K562 (cell line): ENCODE data around the gene TPCN1. TPM values are rescaled to one million over a fixed set of nuclear protein-coding genes. Genes with fewer than 3 reads are reported as not detected.

ENCODE experiments used
- ATAC-seq: fragments of 200-7000 bp; cut with Tn5 transposase; 3 replicates; pipeline ENCODE4 v1.9.1; 2020; ENCODE audit warnings: moderate library complexity
- BruUV-seq: library from RNA; stranded (reverse); fragments of 400-500 nt; replicated peaks from 2 replicates; lab custom pipeline; 2021; lab: Mats Ljungman, UMichigan
- CTCF ChIA-PET: fragments of 300-600 bp; formaldehyde crosslinking; extraction: SDS; loops from one replicate; lab custom pipeline; 2021; ENCODE audit warnings: low intra/inter-chr PET ratio; lab: Yijun Ruan, JAX
- POLR2A ChIA-PET: fragments of 300-600, 350-650 bp; sonication (Branson Sonifier 250); formaldehyde crosslinking; extraction: SDS; loops from one replicate; lab custom pipeline; 2021; ENCODE audit warnings: antibody characterized with exemption, inconsistent platforms; lab: Yijun Ruan, JAX
- DNase-seq, 4 experiments: peaks; one replicate each; pipeline versions ENCODE4 v3.0.0 to v3.0.0-alpha.2; 2011 to 2018; ENCODE audit warnings: low spot score in 3 of 4, mixed read lengths in 3 of 4; ENCODE audit errors: extremely low read depth in 1 of 4
- FAIRE-seq: peaks from 2 replicates; lab custom pipeline; 2011; peaks lifted over from hg19 to GRCh38; lab: Jason Lieb, UNC
- H2AFZ ChIP-seq: 2 replicates; pipeline ENCODE4 v1.6.0; 2011; ENCODE audit warnings: low read depth, low read length, control low read depth, inconsistent platforms
- H3K27ac ChIP-seq: fragments of 200-600 bp; 3 replicates; pipeline ENCODE4 v1.8.0; 2011; ENCODE audit warnings: low read depth, mild to moderate bottlenecking, control low read depth, inconsistent platforms, low read length, moderate library complexity, mixed read lengths; ENCODE audit errors: extremely low read depth
- H3K27me3 ChIP-seq, 2 experiments: fragments of 300-600 bp in 1 of 2; 2 replicates in 1 of 2; 3 replicates in 1 of 2; pipeline versions ENCODE4 v1.6.0 to v1.8.0; 2011; ENCODE audit warnings: inconsistent platforms in 2 of 2, low read length in 2 of 2, mild to moderate bottlenecking in 1 of 2, mixed read lengths in 1 of 2, moderate library complexity in 1 of 2; ENCODE audit not compliant: control insufficient read depth in 2 of 2, insufficient read depth in 2 of 2
- H3K36me3 ChIP-seq: fragments of 300-600 bp; 3 replicates; pipeline ENCODE4 v1.8.0; 2011; ENCODE audit warnings: mild to moderate bottlenecking, low read length, inconsistent platforms; ENCODE audit not compliant: control insufficient read depth, insufficient read depth
- H3K4me1 ChIP-seq, 2 experiments: fragments of 200-600 bp in 1 of 2; replicated peaks in 1 of 2; 2 replicates in 1 of 2; 3 replicates in 1 of 2; pipeline versions ENCODE4 v1.5.1 to v1.8.0; 2011; ENCODE audit warnings: inconsistent platforms in 2 of 2, low read length in 2 of 2, mild to moderate bottlenecking in 1 of 2, mixed read lengths in 1 of 2, moderate library complexity in 1 of 2; ENCODE audit not compliant: control insufficient read depth in 2 of 2, insufficient read depth in 2 of 2
- H3K4me2 ChIP-seq: 2 replicates; pipeline ENCODE4 v1.6.1; 2011; ENCODE audit warnings: low read length, control low read depth, inconsistent platforms, mixed read lengths; ENCODE audit not compliant: insufficient read depth
- H3K4me3 ChIP-seq: fragments of 200-600 bp; sonication (generic), shearing (Covaris generic); 2 replicates; pipeline ENCODE4 v1.5.1; 2016; ENCODE audit warnings: control low read depth, inconsistent platforms
- H3K79me2 ChIP-seq: fragments of 200-600 bp; 3 replicates; pipeline ENCODE4 v1.8.0; 2011; ENCODE audit warnings: low read length, inconsistent platforms; ENCODE audit not compliant: control insufficient read depth, insufficient read depth
- H3K9ac ChIP-seq, 2 experiments: 2 replicates each; pipeline versions ENCODE4 v1.6.0 to v1.6.1; 2011; ENCODE audit warnings: low read depth in 2 of 2, low read length in 2 of 2, control low read depth in 1 of 2, inconsistent platforms in 1 of 2, mild to moderate bottlenecking in 1 of 2, mixed read lengths in 1 of 2; ENCODE audit not compliant: insufficient read depth in 1 of 2
- H3K9me1 ChIP-seq: one replicate; pipeline ENCODE4 v1.6.0; 2011; ENCODE audit warnings: inconsistent platforms, mild to moderate bottlenecking, low read length, moderate library complexity; ENCODE audit not compliant: control insufficient read depth, insufficient read depth
- H3K9me3 ChIP-seq: replicated peaks from 2 replicates; pipeline ENCODE4 v1.5.1; 2011; ENCODE audit warnings: low read depth, low read length, inconsistent platforms; ENCODE audit not compliant: control insufficient read depth, insufficient read depth
- H4K20me1 ChIP-seq: replicated peaks from 2 replicates; pipeline ENCODE4 v1.6.1; 2011; ENCODE audit warnings: low read length, inconsistent platforms, mixed read lengths; ENCODE audit not compliant: control insufficient read depth, insufficient read depth
- POLR2AphosphoS2 ChIP-seq: IDR thresholded peaks from 2 replicates; pipeline ENCODE4 v1.6.1; 2012; ENCODE audit warnings: low read length, improper control_type of control experiment
- RREB1 ChIP-seq: fragments of 250-450 bp; sonication (Bioruptor Pico); IDR thresholded peaks from 2 replicates; pipeline ENCODE4 v1.4.0; 2020
- TOE1 ChIP-seq, 2 experiments: fragments of 450-650 bp in 1 of 2; sonication (generic) in 1 of 2; formaldehyde crosslinking in 1 of 2; IDR thresholded peaks; 2 replicates each; pipeline versions ENCODE4 v1.7.1 to v1.8.0; 2016 to 2022; ENCODE audit warnings: borderline replicate concordance in 2 of 2, mild to moderate bottlenecking in 2 of 2, antibody characterized with exemption in 1 of 2, inconsistent platforms in 1 of 2, low read depth in 1 of 2, missing genetic modification reagents in 1 of 2, moderate library complexity in 1 of 2
- WGBS: fragments of 100-300 bp; shearing (Covaris generic); methylation state at CpG from one replicate; pipeline ENCODE4 v1.1.6; 2016; ENCODE audit warnings: low coverage, mixed read lengths; ENCODE audit not compliant: insufficient coverage; ENCODE audit errors: missing lambda C conversion rate; 5-methylcytosine and 5-hydroxymethylcytosine counted together
- in situ Hi-C: fragments of 300-500 bp; cut with MboI; formaldehyde crosslinking; loops from 4 replicates; pipeline ENCODE4 v1.15.0; 2018; ENCODE audit warnings: inconsistent platforms, mixed read lengths
- intact Hi-C: fragments of 100-400 bp; cut with micrococcal nuclease; formaldehyde crosslinking; loops from 2 replicates; pipeline ENCODE4 v1.14.2; 2022
- polyA plus RNA-seq, 8 experiments: library from polyadenylated mRNA; depleted of rRNA in 4 of 8; stranded (reverse) in 5 of 8; unstranded in 3 of 8; fragments of >200 nt; fragmentation: Nextera tagmentation in 2 of 8; fragmentation: Illumina TruSeq in 1 of 8; extraction: Ambion mirVana in 2 of 8; extraction: Trizol in 1 of 8; gene quantifications; 2 replicates each; pipeline versions ENCODE4 v1.2.1 to v1.2.3, GENCODE V29; 2011 to 2014; ENCODE audit warnings: inconsistent platforms in 1 of 8, missing spikeins in 1 of 8
- total RNA-seq, 7 experiments: library from RNA; depleted of rRNA in 6 of 7; stranded (reverse); fragments of >200 nt in 6 of 7; fragmentation: Illumina TruSeq in 2 of 7; extraction: Trizol in 2 of 7; gene quantifications; 2 replicates each; pipeline versions ENCODE4 v1.2.1 to v1.2.3, GENCODE V29; 2011 to 2021; ENCODE audit warnings: low replicate concordance in 1 of 7

The TPCN1 gene
- total and polyA plus RNA-seq, 9 of the 15 experiments (the other 6 are each of a cell fraction or from before 2014, with no cell fraction given) = 0.80 to 23.8 (median 7.4) TPM

GRCh38 chr12:113278633-113279032, 57.4 kb downstream of the TPCN1 start:
- no peak for ATAC-seq
- no TSS peak for BruUV-seq
- Histone ChIP-seq H3K27me3 (no peaks in the 10 kb centered on the region), H3K9me3 (no peaks in the 10 kb centered on the region), H3K27ac (no peak overlapping the region), H3K9me1 (no peaks in the 10 kb centered on the region), H3K4me2 (no peak overlapping the region), H3K4me1 (no peaks in the 10 kb centered on the region), H3K9ac (no peak overlapping the region), H3K79me2 (no peaks in the 10 kb centered on the region), H3K4me3 (no peak overlapping the region), H2AFZ (no peak overlapping the region), H4K20me1 (no peaks in the 10 kb centered on the region), H3K36me3 (peaks cover 41% of the 10 kb centered on the region; the same call in 1 of the 3 replicates)
- TF ChIP-seq RREB1 = no peak
- no peak for TF ChIP-seq POLR2AphosphoS2
- TF ChIP-seq TOE1 (IDR thresholded peaks at IDR 0.05; ENCODE audit: borderline replicate concordance) = no peak
- no peak for TF ChIP-seq TOE1 (CRISPR knock-in tag; IDR thresholded peaks at IDR 0.05; ENCODE audit: borderline replicate concordance, low read depth)
- intact Hi-C loops = no loop called here
- no peak for FAIRE-seq
- ChIA-PET POLR2A (interaction anchor here (0.7 kb wide), 1 partner anchor 641 kb away, joined by 3 read pairs; no protein-coding TSS in a partner anchor), CTCF (no interaction called here)
- DNase-seq = no peak
- in situ Hi-C loops = no loop called here
- 69% methylated on average over 5 of the region's 5 CpGs for WGBS
